HFFc6 (cell line): ENCODE data around the gene USP35. TPM values are rescaled to one million over a fixed set of nuclear protein-coding genes. Genes with fewer than 3 reads are reported as not detected.

ENCODE experiments used
- DNase-seq: peaks from one replicate; pipeline ENCODE4 v3.0.0-alpha.2; 2018
- H3K27ac Mint-ChIP-seq: 2 replicates; pipeline ENCODE4 v1.8.0; 2020; ENCODE audit warnings: mild to moderate bottlenecking, mixed read lengths
- H3K27me3 Mint-ChIP-seq: 2 replicates; pipeline ENCODE4 v1.8.0; 2021; ENCODE audit warnings: mild to moderate bottlenecking, moderate library complexity, mixed read lengths; ENCODE audit not compliant: insufficient read depth
- H3K36me3 Mint-ChIP-seq: 2 replicates; pipeline ENCODE4 v1.8.0; 2021; ENCODE audit warnings: low read depth, mixed read lengths
- H3K4me1 Mint-ChIP-seq: 2 replicates; pipeline ENCODE4 v1.8.0; 2020; ENCODE audit warnings: low read depth, mixed read lengths
- H3K4me3 Mint-ChIP-seq: 2 replicates; pipeline ENCODE4 v1.8.0; 2020; ENCODE audit warnings: mild to moderate bottlenecking, moderate library complexity, mixed read lengths
- H3K9me3 Mint-ChIP-seq: 2 replicates; pipeline ENCODE4 v1.8.0; 2020; ENCODE audit warnings: mild to moderate bottlenecking, mixed read lengths
- CTCF ChIP-seq: fragments of 200-600 bp; sonication (generic); IDR thresholded peaks from 2 replicates; pipeline ENCODE4 v1.5.0; 2021; ENCODE audit warnings: antibody characterized with exemption, mild to moderate bottlenecking
- total RNA-seq, 6 experiments: library from RNA; stranded (reverse); fragmentation: NEBNext Ultra II Directional; extraction: Animal tissue kit (Norgen Biotek cat#: 25700); gene quantifications; 2 replicates in 1 of 6; 3 replicates in 5 of 6; pipeline ENCODE4 v1.2.3, GENCODE V29; 2021

USP35 gene
- total RNA-seq, 6 experiments from 2014 or later = 8.5 to 10.6 (median 9.0) TPM

- no peaks in the 10 kb centered on the region for H3K9me3 Mint-ChIP-seq
- TF ChIP-seq CTCF = no peak
- no peak for DNase-seq
- H3K27ac Mint-ChIP-seq = no peak overlapping the region
- no peaks in the 10 kb centered on the region for H3K27me3 Mint-ChIP-seq
- peaks cover 69% of the 10 kb centered on the region for H3K4me1 Mint-ChIP-seq
- peaks cover 13% of the 10 kb centered on the region; the same call in 1 of the 2 replicates for H3K36me3 Mint-ChIP-seq
- H3K4me3 Mint-ChIP-seq = peak overlapping the region; percentile 96
Measured at GRCh38 chr11:78190374-78190773, 1.7 kb downstream of the USP35 start.

GRCh38 chr11:78190871-78191538 is 2.3 kb downstream of the USP35 start:
- no peak for TF ChIP-seq CTCF
- Mint-ChIP-seq H3K4me3 (no peak overlapping the region), H3K36me3 (peaks cover 13% of the 10 kb centered on the region; the same call in 1 of the 2 replicates), H3K27ac (no peak overlapping the region), H3K27me3 (no peaks in the 10 kb centered on the region), H3K9me3 (no peaks in the 10 kb centered on the region), H3K4me1 (peaks cover 64% of the 10 kb centered on the region)
- DNase-seq = no peak

DNA sequence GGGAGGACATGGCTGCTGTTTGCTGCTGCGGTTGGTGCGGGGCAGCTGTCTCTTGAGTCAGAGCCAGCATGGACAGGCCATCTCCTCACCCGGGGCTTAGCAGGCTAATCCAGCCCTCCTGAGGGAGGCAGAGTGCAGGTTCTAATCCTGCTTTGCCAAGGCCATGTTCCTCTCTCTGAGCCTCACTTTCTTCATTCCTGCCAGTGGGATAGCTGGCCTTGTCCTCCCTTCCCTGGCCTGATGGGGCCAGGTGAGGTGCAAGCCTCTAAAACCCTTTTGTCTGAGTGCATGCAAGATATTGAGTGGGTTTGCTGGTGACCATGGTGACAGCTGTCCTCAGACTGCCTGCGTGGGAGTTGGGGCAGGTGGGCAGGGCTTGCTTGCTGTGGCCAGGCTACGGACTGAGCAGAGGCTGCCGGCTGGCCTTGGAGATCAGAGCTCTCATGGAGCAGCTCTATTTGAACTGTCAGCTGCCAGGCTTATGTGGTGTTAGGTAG is 3.6 kb downstream of the USP35 start:
- H3K27ac Mint-ChIP-seq = no peak overlapping the region
- H3K36me3 Mint-ChIP-seq = peaks cover 5% of the 10 kb centered on the region; the same call in 1 of the 2 replicates
- H3K4me1 Mint-ChIP-seq = peaks cover 52% of the 10 kb centered on the region
- H3K9me3 Mint-ChIP-seq = no peaks in the 10 kb centered on the region
- no peak for DNase-seq
- no peak overlapping the region for H3K4me3 Mint-ChIP-seq
- no peak for TF ChIP-seq CTCF
- H3K27me3 Mint-ChIP-seq = no peaks in the 10 kb centered on the region

DNA sequence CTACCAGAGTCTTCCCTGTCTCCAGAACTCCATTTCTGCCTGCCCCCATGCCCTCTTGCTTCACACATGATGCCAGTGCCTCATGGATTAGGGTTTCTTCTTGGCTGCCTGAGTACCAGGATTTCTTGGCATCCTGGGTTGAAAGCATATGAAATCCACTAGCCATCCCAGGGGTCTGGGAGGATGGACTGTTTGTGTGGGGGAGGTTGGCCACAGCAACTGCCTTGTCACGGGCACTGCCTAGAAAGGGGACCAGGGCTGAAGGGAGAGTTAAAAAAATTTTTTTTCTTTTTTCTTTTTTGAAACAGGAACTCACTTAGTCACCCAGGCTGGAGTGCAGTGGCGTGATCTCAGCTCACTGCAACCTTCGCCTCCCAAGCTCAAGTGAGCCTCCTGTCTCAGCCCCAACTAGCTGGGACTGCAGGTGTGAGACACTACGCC is 4.2 kb downstream of the USP35 start:
- DNase-seq = no peak
- Mint-ChIP-seq H3K4me1 (peaks cover 46% of the 10 kb centered on the region), H3K27ac (peak overlapping the region; percentile 79; the same call in 1 of the 2 replicates), H3K9me3 (no peaks in the 10 kb centered on the region), H3K27me3 (no peaks in the 10 kb centered on the region), H3K4me3 (no peak overlapping the region), H3K36me3 (no peaks in the 10 kb centered on the region)
- no peak for TF ChIP-seq CTCF

DNA sequence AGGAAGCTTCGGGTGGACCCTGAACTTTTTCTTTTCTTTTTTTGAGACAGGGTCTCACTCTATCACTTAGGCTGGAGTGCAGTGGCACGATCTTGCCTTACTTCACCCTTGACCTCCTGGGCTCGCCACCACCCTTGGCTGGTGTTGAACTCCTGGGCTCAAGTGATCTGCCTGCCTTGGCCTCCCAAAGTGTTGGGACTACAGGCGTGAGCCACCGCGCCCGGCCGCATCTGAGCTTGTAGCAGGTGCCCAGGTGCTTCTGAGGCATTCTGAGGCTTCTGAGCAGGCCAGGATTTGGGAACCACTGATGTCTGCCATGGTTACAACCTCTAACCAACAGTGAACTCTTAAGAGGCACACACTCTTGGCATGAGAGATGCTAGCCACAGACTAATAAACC is 5.1 kb downstream of the USP35 start:
- H3K9me3 Mint-ChIP-seq = no peaks in the 10 kb centered on the region
- no peak overlapping the region for H3K27ac Mint-ChIP-seq
- peaks cover 6% of the 10 kb centered on the region; the same call in 1 of the 2 replicates for H3K36me3 Mint-ChIP-seq
- no peak overlapping the region for H3K4me3 Mint-ChIP-seq
- TF ChIP-seq CTCF = no peak
- DNase-seq = no peak
- H3K4me1 Mint-ChIP-seq = peaks cover 46% of the 10 kb centered on the region
- no peaks in the 10 kb centered on the region; the same call in 1 of the 2 replicates for H3K27me3 Mint-ChIP-seq
